HG03457 (cell line): ENCODE measurements around the gene KCNMA1.
"Not testable (repeated sequence)": the region's sequence is repeated elsewhere in the genome, so short reads cannot be mapped to it uniquely, and the experiment has no call there.

Experiments used
- ATAC-seq: cut with Tn5 transposase; IDR thresholded peaks from one replicate; pipeline ENCODE4 v1.9.1; 2021; ENCODE audit warnings: moderate number of reproducible peaks; ENCODE audit not compliant: unreplicated experiment

The KCNMA1 gene

DNA sequence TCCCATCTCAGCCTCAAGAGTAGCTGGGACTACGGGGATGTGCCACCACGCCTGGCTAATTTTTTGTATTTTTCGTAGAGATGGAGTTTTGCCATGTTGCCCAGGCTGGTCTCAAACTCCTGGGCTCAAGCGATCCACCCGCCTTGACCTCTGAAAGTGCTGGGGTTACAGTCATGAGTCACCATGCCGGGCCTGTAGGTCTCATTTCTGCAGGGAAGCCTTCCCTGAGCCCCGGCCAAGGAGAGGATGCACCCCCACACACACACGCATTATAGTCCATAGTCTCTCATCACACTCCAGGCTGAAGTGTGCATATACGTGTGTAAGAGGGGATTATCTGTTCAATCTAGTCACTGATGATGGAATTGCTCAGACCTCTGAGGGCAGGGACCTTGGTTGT, 29.3 kb downstream of the KCNMA1 start:
- ATAC-seq, result no peak

DNA sequence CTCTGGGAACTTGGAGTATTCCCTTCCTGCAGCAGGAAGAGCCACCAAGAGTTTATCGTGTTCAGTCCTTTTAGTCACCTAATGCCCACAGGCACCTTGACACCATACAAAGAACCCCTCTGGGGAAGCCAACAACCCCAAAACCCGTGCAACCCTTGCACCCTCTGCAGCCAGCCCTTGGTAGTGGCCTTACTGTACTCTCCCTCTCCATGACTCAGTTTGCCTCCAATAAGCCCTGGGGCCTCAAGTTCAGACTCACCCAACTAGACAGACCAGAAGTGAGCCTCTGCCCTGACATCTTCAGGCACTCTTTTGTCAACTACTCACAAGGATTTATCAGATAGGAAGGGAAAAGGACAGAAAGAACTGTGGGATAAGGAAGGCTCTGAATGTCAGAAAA, 30.9 kb downstream of the KCNMA1 start:
- no peak for ATAC-seq

DNA sequence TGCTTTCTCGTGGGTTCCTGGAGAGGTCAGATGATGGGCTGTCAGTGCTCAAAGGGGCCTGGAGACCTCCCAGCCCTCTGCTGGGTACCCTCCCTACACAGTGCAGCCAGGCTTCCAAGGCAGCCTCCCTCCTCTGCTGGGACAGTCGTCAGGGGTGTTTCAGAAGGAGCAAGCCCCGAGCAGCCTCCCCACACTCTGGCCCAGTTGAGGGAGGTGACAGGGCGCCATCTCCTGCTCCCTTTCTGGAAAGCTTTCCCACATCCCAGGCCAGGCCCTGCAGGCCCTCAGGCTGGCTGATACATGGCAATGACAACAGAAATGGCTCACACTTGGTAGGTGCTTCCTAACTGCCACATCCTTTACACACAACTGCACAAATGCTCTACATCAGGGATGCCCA, 32.1 kb downstream of the KCNMA1 start:
- ATAC-seq, result no peak

DNA sequence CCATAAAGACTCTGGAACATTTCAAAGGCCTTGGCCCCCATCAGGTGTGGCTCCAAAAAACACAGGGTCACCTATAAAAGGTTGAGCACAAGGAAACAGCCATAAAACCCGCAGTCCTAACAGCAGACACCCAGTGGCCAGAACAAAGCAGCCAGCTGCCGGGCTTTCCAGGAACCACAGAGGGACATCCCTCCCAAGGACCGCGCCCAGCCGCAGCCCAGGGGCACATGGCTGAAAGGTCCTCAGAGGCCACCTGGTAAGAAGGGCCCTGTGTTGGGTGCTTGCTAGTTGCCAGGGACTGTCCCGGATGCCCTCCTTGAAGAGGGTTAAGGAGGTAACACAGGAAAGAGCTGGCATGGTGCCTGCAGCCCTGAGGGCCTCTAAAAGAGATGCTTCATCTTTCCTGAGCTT, 32.7 kb downstream of the KCNMA1 start:
- ATAC-seq, result no peak

DNA sequence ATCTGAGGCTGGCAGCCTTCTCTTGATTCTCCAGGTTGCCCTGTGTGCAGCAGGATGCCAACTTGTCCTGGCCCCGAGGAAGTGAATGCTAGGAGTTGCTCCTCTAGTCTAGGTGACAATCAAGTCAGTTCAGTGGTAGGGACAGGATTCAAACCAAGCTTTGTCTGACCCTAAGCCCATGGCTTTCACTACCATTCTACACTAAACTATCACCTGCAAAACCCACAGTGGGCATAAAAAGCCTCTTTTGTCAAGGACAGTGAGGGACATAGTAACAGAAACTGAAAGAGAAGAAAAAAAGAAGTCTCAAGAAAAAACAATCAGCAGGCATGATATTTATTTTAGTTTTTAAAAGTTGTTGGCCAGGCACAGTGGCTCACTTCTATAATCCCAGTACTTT, 33.5 kb downstream of the KCNMA1 start:
- ATAC-seq, result no peak

DNA sequence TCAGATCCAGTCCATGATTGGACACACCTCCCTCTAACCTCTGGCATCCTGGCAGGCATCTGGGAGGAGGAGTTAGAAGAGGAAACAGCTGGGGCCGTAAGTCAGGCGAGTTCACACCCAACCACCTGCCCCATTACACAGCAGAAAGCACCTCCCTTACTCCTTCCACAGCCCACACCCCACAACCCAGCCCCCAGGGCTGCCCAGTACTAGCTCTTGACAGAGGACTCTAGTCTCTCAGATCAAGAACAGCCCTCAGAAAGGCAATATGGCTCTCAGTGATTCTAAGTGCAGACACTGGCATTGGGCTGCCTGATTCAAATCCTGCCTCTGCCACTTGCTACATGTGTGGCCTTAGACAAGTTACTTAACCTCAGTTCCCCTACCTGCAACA, 34.1 kb downstream of the KCNMA1 start:
- ATAC-seq, result no peak

DNA sequence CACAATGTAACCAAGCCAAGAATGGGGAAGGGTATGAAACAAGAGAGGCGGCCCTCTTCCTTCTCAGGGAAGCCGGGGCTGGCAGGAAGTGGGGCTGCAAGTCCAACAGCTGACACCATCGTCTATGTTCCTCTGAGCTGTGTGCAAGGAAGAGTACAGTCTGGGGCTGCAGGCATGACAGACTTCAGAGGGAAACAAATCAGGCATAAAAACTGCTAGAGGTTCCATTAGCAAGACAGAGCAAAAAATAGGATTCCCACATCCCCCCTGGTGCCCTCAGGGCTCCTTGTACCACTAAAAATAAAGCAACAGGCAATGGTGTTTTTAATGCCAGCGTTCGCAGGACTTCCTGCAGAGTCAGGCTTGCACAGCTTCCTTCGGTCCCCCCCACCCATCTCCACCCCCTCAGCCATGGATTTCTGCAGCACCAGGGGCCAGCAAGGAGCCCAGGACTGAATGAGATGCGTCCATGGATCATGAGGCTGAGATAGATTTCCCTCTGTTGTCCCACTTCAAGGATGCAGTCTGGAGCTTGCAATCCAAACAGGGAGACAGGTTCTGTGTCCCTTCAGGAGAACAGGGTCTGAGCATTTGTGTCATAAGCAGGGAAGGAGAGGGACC, 34.6 kb downstream of the KCNMA1 start:
- ATAC-seq, result no peak

DNA sequence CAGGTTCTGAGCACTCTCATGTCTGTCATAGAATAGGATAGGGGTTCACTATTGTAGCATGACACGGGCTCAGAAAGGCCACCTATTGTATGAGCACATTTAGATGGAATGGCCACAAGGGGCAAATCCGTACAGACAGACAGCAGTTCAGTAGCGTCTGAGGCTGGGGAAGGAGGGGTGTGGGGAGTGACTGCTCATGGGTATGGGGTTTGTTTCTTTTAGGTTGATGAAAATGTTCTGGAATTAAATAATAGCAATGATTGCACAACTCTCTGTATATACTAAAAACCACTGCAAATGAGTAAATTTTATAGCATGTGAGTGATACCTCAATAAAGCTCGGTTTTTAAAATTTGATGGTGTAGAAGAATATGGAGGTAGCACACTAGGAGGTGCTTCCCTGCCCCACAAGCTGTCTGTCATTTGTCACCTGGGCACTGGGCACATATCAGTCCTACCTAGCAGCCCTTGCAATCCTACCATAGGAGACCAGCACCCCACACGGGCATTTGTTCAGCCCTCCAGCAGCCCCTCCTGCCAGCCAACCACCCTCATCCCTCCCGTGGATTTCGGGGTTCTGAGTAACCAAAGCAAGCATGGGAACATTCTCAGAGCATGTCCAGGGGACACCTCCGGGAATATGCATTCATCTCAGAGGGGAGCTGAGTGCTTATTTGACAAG, 35.2 kb downstream of the KCNMA1 start:
- ATAC-seq, result no peak

DNA sequence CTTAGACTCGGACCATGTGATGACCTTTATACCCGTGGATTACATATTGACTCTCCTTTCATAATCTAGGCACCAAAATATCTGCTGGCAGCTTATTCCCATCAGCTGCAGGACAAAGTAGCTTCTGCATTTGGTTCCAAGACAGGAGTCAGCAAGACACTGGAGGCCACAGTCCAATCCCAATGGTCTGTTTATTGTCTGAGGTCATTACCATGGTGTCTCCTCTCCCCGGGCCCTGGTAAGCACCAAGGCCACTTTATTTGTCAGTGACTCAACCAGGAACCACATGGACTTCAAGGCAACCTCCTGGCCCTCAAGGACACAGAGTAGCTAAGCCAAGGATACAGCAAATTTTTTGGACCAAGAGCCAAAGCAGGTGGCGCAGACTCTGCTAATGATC, 36.1 kb downstream of the KCNMA1 start:
- ATAC-seq, result no peak

DNA sequence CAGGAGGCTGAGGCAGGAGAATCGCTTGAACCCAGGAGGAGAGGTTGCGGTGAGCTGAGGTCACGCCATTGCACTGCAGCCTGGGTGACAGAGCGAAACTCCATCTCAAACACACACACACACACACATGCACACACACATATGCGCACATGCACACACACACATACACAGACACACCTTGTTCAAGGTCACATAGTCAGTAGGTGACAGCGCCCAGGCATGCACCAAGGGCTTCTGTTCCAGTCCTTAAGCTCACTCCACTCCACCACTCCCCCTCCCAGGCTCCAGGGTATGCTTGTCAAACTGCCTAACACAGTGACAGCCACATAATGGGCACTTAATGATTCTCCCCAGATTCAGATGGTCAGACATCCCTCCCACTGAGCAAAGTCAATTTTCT, 37.0 kb downstream of the KCNMA1 start:
- no peak for ATAC-seq

DNA sequence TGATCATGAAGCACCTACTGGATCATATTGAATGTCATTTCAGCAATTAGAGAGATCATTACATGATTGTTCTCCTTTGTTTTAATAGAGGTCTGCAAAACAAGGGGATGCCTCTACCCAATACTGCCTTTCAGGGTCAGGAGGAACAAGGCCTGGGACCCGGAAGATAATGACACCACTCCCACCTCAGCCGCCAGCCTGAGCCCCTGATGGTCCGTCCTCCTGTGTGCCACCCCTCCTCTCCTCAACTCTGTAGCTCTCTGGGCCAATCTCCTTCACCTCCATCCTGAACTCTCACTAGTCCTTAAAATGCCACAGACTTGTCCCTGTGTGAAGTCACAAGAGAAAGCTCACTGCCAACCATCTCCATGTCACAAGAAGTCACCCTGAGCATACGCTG, 38.0 kb downstream of the KCNMA1 start:
- no peak for ATAC-seq

DNA sequence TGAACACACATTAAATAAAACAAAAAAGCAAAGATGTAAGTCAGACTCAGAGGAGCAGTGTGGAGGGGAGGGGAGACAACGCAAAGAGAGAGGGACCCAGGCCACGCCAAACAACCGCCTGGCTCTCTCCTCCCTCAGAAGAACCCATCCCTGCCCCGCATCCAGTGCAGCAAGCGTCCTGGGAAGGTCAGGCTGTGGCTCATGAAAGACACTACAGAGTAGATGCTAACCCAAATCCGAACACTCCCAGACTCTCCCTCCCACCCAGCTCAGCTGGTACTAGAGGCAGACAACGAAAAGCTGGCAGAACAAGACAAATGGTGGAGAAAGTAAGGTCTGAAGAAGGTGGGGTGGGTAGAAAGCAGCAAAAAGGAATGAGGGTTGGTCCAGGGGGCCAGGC, 39.0 kb downstream of the KCNMA1 start:
- no peak for ATAC-seq

DNA sequence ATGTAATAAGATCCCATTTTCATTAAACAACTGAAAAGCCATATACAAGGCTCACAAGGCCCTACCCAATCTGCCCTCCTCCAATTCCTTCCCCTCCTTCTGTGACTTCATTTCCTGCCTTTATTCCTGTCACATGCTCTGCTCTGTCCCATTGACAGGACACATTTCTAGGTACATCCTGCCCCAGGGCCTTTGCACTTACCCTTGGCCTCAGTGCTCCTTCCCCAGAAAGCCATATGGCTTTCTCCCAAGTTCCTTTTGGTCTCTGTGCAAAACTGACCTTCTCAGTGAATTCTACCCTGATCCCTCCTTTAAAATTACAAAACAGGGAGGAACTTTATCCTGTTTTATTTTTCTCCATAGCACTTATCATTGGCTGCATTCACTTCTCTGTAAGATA, 40.0 kb downstream of the KCNMA1 start:
- ATAC-seq, result no peak

DNA sequence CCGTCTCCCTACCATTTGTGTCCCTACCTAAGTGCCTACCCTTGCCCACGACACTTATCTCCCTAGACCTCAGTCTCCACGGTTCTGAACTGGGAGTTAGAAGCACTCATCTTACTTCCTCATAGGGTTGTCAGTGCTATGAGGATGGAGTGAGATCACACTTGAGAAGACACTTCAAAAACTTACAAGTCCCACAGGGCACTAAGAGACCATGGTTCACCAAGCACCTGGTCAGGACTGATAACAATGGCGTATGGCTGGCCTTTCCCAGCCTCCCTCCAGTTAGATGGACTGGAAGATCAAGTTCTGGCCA, 43.2 kb downstream of the KCNMA1 start:
- no peak for ATAC-seq

DNA sequence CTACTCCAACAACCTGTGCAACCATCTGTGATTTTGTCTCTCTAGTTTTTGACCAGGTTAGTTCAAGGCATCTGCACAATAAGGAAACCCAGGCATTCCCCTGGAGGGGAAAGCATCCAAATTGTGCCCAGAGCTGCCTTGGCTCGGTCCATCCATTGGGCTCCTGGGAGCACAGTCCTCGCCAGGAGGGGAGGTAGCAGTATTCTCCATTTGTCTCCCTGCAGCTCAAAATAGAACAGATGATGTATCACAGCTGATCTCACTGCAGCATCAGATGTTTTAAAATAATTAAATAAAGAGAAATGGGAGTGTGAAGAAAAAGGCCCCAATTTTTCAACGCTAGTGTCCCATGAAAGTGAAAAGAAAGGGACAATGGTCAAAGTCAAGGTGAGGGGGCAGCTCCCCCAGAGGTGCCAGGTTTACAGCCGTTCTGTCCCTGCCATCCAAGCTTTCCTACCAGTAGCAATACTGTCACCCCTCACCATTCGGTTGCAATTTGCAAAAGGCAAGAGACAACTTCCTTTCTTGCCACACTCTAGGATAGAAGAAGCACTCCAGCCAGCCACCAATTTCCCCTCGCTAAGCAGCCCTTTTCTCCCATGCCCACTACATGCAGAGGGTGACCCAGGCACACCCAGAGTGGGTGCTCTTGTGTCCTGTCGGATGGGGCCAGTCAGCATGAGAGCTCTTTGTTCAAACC, 43.7 kb downstream of the KCNMA1 start:
- no peak for ATAC-seq

DNA sequence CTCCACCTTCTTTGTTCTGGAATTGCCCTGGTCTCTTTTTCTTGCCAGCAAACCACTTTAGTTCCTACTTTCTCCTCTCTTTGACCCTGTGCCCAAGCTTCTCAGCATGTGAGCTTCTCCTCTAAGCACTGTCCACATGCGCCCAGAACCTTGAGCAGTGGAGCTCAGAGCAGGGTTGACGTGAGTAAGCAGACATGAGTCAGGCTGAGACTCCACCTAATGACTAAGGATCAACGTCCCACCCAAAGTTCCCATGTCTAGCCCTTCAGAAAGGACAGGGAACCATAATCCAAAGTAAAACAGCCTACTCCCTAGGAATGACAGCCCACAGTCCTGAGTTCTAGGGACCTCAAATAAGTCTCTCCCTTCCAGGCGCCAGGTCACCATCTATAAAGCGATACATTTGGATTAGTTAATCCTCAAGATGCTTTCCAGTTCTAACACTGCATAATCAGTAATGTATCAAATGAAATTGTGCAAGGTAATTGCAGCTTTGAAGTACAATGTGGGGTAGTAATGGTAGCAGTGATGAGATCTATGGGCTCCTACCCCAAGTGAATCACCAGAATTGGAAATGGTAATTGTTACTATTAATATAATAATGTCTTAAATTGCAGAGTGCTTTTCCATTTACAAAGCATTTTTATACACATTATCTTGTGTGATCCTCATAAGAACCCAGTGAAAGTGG, 44.5 kb downstream of the KCNMA1 start:
- ATAC-seq, result no peak

DNA sequence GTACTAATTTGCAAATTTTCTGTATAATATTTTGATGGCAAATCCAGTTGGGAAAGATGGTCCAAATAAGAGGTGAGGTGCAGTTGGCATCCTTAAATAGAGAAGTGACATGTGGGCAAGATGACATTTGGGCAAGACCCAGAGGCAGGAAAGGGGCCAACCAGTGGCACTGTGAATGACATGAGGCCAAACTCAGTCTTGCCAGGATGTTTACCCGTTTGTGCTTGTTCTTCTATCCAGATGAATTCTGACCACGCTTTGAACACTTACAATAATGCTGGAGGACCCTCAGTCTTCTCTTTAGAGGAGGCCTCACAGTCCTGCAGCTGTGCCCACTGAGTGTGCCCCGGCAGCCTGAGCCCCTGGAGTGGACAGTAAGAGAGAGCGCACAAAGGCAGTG, 45.1 kb downstream of the KCNMA1 start:
- ATAC-seq, result no peak

DNA sequence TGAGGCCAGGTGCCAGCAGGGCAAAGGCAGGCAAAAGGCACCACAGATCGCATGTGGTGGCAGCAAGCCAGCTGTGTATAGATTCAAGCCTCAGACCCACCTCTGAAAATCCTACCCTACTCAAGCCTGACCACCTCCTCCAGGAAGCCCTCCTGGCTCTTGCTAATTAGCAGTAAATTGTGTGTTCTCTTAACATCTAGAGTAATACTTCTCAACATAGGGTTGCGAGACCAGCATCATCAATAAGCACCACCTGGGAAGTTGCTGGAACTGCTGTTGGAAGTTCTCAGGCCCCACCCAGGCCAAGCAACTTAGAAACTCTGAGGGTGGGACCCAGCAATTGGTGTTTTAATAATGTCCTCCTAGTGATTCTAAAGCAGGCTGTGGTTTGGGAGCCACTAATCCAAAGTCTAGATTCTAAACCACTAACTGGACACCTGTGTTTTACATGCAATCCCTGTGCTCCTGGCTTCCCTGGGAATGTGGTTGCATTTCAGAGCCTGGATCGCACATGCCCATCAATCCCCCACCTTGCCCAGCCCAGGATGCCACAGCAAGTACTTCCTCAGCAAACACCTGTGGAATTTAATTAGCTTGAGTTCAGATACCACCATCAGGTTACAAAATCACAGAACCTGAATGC, 46.2 kb downstream of the KCNMA1 start:
- ATAC-seq, result no peak

DNA sequence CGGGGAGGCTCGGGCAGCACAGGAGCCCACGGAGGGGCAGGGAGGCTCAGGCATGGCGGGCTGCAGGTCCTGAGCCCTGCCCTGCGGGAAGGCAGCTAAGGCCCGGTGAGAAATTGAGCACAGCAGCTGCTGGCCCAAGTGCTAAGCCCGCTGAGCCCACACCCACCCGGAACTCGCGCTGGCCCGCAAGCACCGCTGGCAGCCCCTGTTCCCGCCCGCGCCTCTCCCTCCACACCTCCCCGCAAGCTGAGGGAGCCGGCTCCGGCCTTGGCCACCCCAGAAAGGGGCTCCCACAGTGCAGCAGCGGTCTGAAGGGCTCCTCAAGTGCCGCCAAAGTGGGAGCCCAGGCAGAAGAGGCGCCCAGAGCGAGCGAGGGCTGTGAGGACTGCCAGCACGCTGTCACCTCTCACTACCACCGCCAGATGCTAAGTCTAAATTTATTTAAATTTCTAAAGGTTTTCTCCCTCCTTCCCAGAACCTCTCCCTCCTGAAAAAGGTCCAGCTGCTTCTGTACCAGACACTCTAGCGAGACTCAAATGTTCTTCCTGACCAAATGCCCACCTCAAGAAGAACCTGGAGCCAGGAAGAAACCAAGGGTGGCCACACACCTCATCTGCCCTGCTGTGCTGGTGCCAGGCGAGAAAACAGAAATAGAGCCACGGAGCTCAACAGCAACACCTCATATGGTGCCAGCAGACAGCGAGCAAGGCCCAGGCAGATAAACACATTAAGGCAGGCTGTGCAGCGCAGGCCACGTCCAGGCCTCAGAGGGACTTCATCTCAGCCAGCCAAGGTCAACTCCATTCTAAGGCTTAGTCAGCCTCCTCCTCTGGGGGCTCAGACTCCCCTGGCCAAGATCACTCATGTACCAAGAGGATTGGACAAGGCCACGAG, 47.0 kb downstream of the KCNMA1 start:
- ATAC-seq, result no peak

DNA sequence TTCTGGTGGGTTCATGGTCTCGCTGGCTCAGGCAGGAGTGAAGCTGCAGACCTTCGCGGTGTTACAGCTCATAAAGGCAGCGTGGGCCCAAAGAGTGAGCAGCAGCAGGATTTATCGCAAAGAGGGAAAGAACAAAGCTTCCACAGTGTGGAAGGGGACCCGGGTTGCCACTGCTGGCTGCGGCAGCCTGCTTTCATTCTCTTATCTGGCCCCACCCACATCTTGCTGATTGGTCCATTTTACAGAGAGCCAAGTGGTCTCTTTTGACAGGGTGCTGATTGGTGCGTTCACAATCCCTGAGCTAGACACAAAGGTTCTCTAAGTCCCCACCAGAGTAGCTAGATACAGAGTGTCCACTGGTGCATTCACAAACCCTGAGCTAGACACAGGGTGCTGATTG, 47.9 kb downstream of the KCNMA1 start:
- not testable (repeated sequence) for ATAC-seq

DNA sequence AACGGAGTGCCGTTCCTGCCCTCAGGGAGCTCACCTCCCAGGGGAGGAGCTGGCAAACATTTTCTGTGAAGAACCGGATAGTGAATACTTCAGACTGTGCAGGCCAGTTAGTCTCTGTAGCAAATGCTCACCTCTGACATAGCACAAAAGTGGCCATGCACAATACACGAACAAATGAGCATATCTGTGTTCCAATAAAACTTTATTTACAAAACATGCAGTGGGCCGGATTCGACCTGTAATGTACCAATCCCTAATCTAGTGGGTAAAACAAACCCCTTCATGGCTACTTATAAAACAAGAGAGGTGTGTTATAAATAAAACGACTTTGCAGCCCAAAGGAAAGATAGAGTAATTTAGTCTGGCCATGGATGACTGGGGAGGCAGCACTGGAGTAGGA, 48.7 kb downstream of the KCNMA1 start:
- no peak for ATAC-seq
